Right lobe of liver (tissue), 6 donors: ENCODE measurements around the gene GMPR. TPM values are rescaled to one million over a fixed set of nuclear protein-coding genes. Genes with fewer than 3 reads are reported as not detected.

Experiments used
- ATAC-seq, 4 donors: fragments of 200-7000 bp; cut with Tn5 transposase; one replicate each; pipeline ENCODE4 v1.9.1; 2020; ENCODE audit warnings: mild to moderate bottlenecking in 4 of 4, moderate library complexity in 4 of 4
- DNase-seq, 3 donors: peaks; one replicate each; pipeline ENCODE4 v3.0.0-alpha.2; 2020
- H3K27ac ChIP-seq, 3 donors: fragments of 200-600 bp; one replicate each; pipeline ENCODE4 v1.8.0; 2022
- H3K27me3 ChIP-seq, 2 donors: fragments of 200-600 bp; one replicate each; pipeline ENCODE4 v1.8.0; 2022
- H3K36me3 ChIP-seq, 4 donors: fragments of 200-600 bp; sonication (generic) in 1 of 4; one replicate each; pipeline versions ENCODE4 v1.5.1 to v1.8.0; 2017 to 2022; ENCODE audit warnings: control low read depth in 1 of 4
- H3K4me1 ChIP-seq, 4 donors: fragments of 200-600 bp; sonication (generic) in 1 of 4; one replicate each; pipeline versions ENCODE4 v1.5.1 to v1.8.0; 2017 to 2022; ENCODE audit warnings: control low read depth in 1 of 4
- H3K4me3 ChIP-seq, 3 donors: fragments of 200-600 bp; one replicate each; pipeline ENCODE4 v1.8.0; 2022
- H3K9me3 ChIP-seq, 4 donors: fragments of 200-600 bp; sonication (generic) in 1 of 4; one replicate each; pipeline versions ENCODE4 v1.5.1 to v1.8.0; 2017 to 2022; ENCODE audit warnings: control low read depth in 1 of 4
- POLR2A ChIP-seq: fragments of 450-650 bp; IDR thresholded peaks from one replicate; pipeline ENCODE4 v1.6.1; 2017; ENCODE audit warnings: antibody characterized with exemption, mild to moderate bottlenecking
- WGBS: methylation state at CpG from one replicate; pipeline ENCODE4 v1.1.6; 2018; ENCODE audit warnings: low coverage, low lambda C conversion rate; ENCODE audit not compliant: insufficient coverage; ENCODE audit errors: missing lambda C conversion rate; 5-methylcytosine and 5-hydroxymethylcytosine counted together
- intact Hi-C, 2 donors: fragments of 100-400 bp; cut with DNase I; formaldehyde crosslinking; loops; one replicate each; pipeline versions ENCODE4 v1.11.2 to v1.14.1; 2022
- total RNA-seq, 6 experiments: library from RNA; depleted of rRNA in 2 of 6; stranded (reverse); fragments of >200 nt in 2 of 6; fragmentation: NEBNext Ultra II Directional in 3 of 6; extraction: Animal tissue kit (Norgen Biotek cat#: 25700) in 3 of 6; gene quantifications; one replicate each; pipeline versions ENCODE4 v1.1.0 to v1.2.4, GENCODE V29; 2016 to 2023
- TF ChIP-seq, protein P1 (sequence below), 4 donors: fragments of 200-600 bp in 3 of 4; fragments of 450-650 bp in 1 of 4; IDR thresholded peaks; one replicate each; pipeline versions ENCODE4 v1.5.1 to v1.8.0; 2016 to 2022; ENCODE audit warnings: antibody characterized with exemption in 4 of 4, mild to moderate bottlenecking in 2 of 4
- donor health status: DM: no; HTN: yes; CAD: no.
- donor health status: DM: no; HTN: no; CAD: no.
- donor health status: DM: no; HTN: no; CAD: no.
- donor health status: DM: no; HTN: yes; CAD: no.
- donor health status: DM: no; HTN: yes; CAD: no.

The GMPR gene
- total RNA-seq, 6 experiments from 2014 or later, result 3.7 to 6.5 (median 4.9) TPM

DNA sequence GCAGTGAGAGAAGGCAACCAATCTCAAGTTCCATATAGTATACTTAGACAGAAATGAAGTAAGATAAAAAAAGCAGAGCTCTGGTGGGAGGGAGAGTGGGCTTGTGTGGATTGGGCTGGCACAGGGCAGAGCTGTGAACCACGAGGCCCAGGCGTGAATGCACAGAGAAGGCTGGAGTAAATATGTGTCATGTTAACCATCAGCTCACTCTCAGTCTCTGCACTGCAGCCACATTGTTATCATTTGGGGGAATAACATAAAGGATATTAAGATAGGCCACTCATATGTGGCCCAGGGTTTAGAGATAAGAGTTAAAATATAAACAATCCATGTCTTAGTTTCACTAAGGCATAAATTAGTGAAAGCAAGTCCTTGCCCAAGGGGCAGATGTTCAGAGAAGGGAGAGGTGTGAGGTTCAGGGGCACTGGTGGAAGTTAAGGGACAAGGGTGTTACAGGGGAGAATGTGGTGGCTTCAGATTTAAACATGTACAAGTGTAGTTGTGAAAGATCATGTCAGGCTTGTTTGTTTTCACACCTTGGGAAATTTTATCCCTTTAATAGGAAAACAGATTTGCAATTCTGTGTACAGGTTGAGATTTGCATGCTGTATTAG lies 14.4 kb downstream of the GMPR start:
- H3K9me3 ChIP-seq, result no peaks in the 10 kb centered on the region
- no peak overlapping the region for H3K27ac ChIP-seq
- TF ChIP-seq, protein P1, sequence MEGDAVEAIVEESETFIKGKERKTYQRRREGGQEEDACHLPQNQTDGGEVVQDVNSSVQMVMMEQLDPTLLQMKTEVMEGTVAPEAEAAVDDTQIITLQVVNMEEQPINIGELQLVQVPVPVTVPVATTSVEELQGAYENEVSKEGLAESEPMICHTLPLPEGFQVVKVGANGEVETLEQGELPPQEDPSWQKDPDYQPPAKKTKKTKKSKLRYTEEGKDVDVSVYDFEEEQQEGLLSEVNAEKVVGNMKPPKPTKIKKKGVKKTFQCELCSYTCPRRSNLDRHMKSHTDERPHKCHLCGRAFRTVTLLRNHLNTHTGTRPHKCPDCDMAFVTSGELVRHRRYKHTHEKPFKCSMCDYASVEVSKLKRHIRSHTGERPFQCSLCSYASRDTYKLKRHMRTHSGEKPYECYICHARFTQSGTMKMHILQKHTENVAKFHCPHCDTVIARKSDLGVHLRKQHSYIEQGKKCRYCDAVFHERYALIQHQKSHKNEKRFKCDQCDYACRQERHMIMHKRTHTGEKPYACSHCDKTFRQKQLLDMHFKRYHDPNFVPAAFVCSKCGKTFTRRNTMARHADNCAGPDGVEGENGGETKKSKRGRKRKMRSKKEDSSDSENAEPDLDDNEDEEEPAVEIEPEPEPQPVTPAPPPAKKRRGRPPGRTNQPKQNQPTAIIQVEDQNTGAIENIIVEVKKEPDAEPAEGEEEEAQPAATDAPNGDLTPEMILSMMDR (IDR thresholded peaks at IDR 0.05), result no peak
- TF ChIP-seq POLR2A, result no peak
- intact Hi-C loops, result no loop called here
- no peak overlapping the region for H3K4me3 ChIP-seq
- no peak for ATAC-seq
- DNase-seq, result no peak
- WGBS, result 90% methylated on average over 2 of the region's 2 CpGs
- no peaks in the 10 kb centered on the region for H3K4me1 ChIP-seq
- no peaks in the 10 kb centered on the region for H3K36me3 ChIP-seq
- H3K27me3 ChIP-seq, result no peaks in the 10 kb centered on the region

DNA sequence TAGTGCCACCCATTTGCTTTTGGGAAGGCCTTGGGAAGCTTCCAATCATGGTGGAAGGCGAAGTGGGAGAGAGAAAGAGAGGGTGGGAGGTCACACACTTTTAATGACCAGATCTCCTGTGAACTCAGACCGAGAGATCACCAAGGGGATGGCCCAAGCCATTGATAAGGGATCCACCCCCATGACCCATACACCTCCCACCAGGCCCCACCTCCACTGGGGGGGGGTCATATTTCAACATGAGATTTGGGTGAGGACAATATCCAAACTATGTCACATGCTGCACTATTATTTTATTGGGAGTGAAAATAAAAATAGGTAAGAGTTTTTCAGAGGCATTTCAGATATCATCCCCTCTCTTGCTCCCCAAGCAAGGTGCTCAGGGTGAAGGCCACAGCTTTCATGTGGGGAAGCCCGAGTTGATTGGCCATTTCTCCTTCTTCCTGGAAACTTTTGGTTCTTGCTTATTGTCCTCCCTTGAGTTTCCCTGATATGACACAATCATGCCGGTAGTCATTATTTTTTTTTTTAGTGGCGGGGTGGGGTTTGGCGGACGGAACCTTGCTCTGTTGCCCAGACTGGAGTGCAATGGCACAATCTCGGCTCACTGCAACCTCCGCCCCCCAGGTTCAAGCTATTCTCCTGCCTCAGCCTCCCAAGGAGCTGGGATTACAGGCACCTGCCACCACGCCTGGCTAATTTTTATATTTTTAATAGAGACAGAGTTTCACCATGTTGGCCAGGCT lies 15.2 kb downstream of the GMPR start:
- Histone ChIP-seq H3K4me1 (no peaks in the 10 kb centered on the region), H3K4me3 (no peak overlapping the region), H3K27ac (no peak overlapping the region), H3K9me3 (no peaks in the 10 kb centered on the region), H3K27me3 (no peaks in the 10 kb centered on the region), H3K36me3 (no peaks in the 10 kb centered on the region)
- 84% methylated on average over 9 of the region's 10 CpGs for WGBS
- ATAC-seq (no peak), DNase-seq (no peak)
- intact Hi-C loops, result no loop called here
- TF ChIP-seq POLR2A, result no peak
- TF ChIP-seq, protein P1 (IDR thresholded peaks at IDR 0.05), result no peak

DNA sequence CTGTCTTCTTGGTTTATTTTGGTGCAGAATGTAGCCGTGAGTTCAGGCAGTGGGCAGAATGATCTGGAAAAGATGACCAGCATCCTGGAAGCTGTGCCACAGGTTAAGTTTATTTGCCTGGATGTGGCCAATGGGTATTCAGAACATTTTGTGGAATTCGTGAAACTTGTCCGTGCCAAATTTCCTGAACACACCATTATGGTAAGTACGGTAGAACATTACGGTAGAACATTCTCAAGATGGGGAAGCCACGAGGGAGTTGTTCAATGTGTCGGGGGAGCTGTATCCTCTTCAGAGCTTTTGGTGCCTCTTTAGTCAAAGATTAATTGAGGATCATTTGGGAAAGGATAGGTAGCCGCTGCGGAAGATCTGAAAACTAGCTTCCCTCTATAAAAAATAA lies 16.1 kb downstream of the GMPR start:
- no peak for ATAC-seq
- no peaks in the 10 kb centered on the region for H3K9me3 ChIP-seq
- no peaks in the 10 kb centered on the region for H3K4me1 ChIP-seq
- no peak for DNase-seq
- no peak overlapping the region for H3K27ac ChIP-seq
- WGBS, result 90% methylated on average over 9 of the region's 9 CpGs
- intact Hi-C loops, result no loop called here
- TF ChIP-seq POLR2A, result no peak
- TF ChIP-seq, protein P1 (IDR thresholded peaks at IDR 0.05), result no peak
- H3K27me3 ChIP-seq, result no peaks in the 10 kb centered on the region
- no peaks in the 10 kb centered on the region for H3K36me3 ChIP-seq
- no peak overlapping the region for H3K4me3 ChIP-seq

DNA sequence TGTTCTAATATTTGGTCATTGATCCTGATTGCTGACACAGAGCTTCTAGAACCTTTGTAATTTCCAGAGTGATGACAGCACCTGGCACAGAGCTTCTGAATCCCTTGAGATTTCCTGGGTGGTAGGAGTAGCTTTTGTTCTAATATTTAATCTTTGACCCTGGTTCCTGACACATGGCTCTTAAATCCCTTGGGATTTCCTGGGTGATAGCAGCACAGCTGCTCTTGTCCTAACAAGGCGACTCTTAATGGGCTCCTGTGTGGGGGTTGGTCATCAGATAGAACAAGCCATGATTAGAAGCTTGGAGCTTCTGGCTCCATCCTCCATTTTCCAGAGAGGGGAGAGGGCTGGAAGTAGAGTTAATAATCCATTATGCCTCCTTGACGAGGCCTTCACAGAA lies 18.4 kb downstream of the GMPR start:
- ATAC-seq (no peak), DNase-seq (no peak)
- no peaks in the 10 kb centered on the region for H3K36me3 ChIP-seq
- H3K27me3 ChIP-seq, result no peaks in the 10 kb centered on the region
- no peak overlapping the region for H3K4me3 ChIP-seq
- WGBS, result 100% methylated on average over 1 of the region's 2 CpGs
- no peaks in the 10 kb centered on the region for H3K9me3 ChIP-seq
- no peaks in the 10 kb centered on the region for H3K4me1 ChIP-seq
- no peak overlapping the region for H3K27ac ChIP-seq
- intact Hi-C loops, result no loop called here
- no peak for TF ChIP-seq POLR2A
- TF ChIP-seq, protein P1 (IDR thresholded peaks at IDR 0.05), result no peak
